Panc1 (cell line): ENCODE measurements around the gene OGG1.

Source experiments
- CTCF ChIP-seq: fragments of 450-650 bp; IDR thresholded peaks from 2 replicates; pipeline ENCODE4 v1.5.1; 2017; ENCODE audit warnings: mild to moderate bottlenecking
- POLR2AphosphoS5 ChIP-seq: IDR thresholded peaks from 2 replicates; pipeline ENCODE4 v1.6.1; 2012; ENCODE audit warnings: mild to moderate bottlenecking, low read depth, low read length, moderate library complexity
- REST ChIP-seq, 2 experiments: IDR thresholded peaks; 2 replicates each; pipeline ENCODE4 v1.6.1; 2011 to 2012; ENCODE audit warnings: low read depth in 2 of 2, control low read depth in 1 of 2, low read length in 1 of 2, mild to moderate bottlenecking in 1 of 2, moderate library complexity in 1 of 2; ENCODE audit not compliant: insufficient read depth in 1 of 2

- no peak for TF ChIP-seq POLR2AphosphoS5
- no peak for TF ChIP-seq CTCF
- TF ChIP-seq REST (IDR thresholded peaks at IDR 0.05; ENCODE audit: insufficient read depth in 1 of 2, low read depth in 2 of 2, low read length in 1 of 2): no peak
Observed at GRCh38 chr3:9716801-9717555, 32.8 kb upstream of the OGG1 start.
